DMS153 treated with DMSO at 0.1 percent for 48 hours (cell line): ENCODE measurements around the gene SRRM3.
"Not testable (repeated sequence)": the region's sequence is repeated elsewhere in the genome, so short reads cannot be mapped to it uniquely, and the experiment has no call there.

Source experiments
- DNase-seq: peaks from one replicate; lab custom pipeline; 2025; ENCODE audit not compliant: unreplicated experiment; lab: John Stamatoyannopoulos, UW

SRRM3 gene

DNA sequence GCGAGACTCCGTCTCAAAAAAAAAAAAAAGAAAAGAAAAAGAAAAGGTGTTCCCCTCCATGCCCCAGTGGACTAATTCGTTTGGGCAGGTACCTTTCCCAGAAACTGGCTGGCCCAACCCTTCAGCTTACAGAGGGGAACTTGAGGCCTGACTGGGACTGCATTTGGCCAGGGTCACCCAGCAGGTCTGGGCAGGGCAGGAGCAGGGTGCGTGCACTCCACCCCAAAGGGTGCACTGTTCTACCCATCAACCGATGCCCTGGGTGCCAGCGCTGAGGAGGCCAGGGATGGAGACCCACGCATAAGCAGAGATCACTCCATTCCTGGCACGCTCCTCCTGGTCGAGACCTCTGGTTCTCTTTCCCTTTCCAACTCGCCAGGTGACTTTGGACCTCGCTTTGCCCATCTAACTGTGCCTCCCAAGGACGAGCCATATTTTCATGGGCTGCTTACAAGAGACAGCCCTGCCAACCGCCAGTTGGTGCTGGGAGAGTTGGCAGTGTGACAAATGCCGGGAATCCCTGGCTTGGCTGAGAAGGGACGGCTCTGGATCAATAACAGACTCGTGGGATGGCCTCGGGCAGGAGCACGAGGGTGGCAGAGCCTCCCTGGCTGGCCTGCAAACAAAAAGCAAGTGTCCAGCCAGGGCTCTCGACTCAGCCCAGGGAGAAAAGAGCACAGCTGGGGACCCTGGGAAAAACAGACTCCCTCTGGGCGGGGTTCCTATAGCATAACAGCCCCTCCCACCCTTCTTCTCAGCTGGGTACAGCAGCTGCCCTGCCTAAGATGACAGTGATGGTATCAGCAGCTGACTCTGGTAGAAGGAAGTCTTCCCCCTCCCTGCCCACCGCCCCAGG is 108.6 kb downstream of the SRRM3 start:
- peak; percentile 64 for DNase-seq

DNA sequence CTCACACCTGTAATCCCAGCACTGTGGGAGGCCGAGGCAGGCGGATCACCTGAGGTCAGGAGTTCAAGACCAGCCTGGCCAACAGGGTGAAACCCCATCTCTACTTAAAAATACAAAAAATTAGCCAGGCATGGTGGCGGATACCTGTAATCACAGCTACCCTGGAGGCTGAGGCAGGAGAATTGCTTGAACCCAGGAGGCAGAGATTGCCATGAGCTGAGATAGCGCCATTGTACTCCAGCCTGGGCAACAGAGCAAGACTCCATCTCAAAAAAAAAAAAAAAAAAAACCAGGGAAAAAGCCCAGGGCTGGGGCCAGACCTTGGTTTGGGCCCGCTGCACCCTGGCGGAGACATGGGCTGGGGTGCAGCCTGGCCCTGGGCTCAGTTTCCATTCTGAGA is 110.1 kb downstream of the SRRM3 start:
- DNase-seq, result not testable (repeated sequence)

DNA sequence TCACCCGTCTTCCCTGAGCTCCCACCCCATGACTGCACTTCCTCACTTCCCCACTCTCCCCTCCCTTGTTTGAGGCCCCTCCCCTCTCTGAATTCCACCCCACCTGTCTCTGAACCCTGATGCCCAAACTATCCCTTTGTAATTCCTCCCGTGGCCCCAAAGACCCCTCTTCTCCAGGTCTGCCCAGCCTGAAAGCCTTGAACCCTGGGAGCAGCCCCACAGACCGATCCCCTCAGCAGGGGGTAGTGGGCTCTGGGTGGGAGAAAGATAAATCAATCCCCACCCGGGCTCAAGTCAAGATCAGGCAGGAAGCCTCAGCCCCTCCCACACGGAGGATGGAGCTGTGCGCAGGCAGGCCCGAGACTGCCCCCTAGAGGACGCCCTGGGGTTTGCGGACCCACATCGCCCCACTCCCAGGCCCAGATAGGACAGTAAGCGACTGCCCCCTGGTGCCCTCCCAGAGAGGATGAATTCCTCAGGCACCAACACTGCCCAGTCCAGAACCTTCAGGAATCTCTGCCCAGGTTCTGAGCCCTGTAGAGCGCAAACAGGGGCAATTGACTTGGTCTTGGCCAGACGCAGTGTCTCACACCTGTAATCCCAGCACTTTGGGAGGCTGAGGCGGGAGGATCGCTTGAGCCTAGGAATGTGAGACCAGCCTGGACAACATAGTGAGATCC is 112.5 kb downstream of the SRRM3 start:
- DNase-seq, result peak; percentile 87

DNA sequence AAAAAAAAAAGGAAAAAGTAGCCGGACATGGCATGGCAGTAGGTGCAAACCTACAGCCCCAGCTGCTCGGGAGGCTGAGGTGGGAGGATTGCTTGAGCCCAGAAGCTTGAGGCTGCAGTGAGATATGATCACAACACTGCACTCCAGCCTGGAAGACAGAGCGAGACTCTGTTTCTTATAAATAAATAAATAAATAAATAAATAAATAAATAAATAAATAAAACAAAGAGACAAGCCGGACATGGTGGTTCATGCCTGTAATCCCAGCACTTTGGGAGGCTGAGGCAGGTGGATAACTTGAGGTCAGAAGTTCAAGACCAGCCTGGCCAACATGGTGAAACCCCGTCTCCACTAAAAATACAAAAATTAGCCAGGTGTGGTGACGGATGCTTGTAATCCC is 113.0 kb downstream of the SRRM3 start:
- DNase-seq, result not testable (repeated sequence)

DNA sequence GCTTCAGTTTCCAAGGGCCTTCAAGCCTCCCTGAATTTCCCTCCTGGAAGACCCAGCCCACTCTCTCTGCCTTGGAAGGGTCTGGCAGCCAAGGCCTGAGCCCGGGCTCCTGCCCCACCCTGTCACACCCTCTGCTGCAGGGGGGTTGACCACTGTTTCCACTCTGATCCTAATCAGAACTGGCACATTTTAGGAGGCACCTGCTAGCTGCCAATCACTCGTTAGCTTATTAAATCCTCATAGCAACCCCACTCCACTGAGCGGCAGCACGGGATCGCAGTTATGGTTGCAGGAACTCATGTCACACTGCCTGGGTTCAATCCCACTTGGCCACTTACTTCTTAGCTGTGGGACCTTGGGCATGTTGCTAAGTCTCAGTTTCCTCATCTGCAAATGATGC is 113.7 kb downstream of the SRRM3 start:
- DNase-seq, result no peak

DNA sequence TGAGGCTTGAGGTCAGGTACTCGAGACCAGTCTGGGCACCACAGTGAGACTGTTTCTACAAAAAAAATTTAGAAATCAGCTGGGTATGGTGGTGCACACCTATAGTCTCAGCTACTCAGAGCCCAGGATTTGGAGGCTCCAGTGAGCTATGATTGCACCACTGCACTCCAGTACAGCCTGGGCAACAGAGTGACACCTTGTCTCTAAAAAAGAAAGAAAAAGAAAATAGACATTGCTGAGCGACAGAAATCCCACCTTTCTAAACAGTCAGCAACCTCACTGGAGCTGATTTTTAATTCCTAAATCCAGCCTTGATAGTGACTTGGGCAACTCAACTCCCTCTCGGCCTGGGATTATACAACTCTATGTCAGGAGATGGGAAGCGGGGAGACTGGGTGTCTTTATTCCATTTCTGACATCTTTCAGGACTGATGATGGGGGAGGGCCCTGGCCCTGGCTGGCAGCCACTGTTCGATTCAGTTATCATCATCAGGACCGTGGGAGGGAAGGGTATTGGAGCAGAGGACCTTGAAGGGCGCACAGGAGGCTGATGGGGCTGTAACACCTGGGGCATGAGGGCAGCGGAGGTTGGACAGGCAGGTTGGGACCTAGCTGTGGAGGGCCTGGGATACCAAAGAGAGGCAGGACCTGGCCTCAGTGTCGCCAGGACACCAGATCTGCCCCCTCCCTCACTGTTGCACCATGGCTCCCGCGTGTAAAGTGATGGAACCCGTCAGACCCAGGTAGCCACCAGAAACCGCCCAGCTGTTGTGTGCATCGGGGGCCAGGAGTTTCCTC is 115.5 kb downstream of the SRRM3 start:
- no peak for DNase-seq

DNA sequence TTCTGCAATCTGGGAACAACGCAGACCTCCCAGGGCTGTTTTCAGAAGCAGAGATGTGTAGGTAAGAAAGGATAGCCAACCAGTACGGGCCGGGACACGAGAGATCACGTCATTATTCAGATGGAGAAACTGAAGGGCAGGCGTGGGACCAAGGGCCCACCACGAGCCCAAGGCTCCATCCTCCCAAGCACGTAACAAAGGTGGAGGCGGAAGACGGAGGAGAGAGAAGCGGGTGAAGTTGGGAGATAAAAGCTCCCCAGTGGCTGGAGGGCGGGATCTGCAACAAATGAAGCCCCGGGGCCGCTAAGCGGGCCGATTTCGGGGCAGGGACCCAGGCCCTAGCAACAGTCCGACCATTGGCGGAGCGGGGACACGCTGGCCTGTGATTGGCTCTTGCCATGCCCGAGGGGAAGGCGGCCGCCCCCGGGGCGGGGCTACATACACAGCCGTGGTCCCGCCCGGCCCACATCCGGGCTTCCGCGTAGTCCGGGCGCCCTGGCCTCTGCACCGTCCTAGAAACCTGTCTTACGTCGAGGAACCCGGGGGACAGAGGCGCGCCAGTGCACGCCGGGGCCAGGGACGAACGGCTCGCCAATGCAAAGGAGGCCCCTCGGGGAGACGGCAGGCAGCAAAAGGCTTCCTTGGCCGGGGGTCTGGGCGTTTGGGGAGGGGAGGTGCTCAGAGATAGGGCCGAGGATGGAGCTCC is 116.2 kb downstream of the SRRM3 start:
- DNase-seq, result peak; percentile 96

DNA sequence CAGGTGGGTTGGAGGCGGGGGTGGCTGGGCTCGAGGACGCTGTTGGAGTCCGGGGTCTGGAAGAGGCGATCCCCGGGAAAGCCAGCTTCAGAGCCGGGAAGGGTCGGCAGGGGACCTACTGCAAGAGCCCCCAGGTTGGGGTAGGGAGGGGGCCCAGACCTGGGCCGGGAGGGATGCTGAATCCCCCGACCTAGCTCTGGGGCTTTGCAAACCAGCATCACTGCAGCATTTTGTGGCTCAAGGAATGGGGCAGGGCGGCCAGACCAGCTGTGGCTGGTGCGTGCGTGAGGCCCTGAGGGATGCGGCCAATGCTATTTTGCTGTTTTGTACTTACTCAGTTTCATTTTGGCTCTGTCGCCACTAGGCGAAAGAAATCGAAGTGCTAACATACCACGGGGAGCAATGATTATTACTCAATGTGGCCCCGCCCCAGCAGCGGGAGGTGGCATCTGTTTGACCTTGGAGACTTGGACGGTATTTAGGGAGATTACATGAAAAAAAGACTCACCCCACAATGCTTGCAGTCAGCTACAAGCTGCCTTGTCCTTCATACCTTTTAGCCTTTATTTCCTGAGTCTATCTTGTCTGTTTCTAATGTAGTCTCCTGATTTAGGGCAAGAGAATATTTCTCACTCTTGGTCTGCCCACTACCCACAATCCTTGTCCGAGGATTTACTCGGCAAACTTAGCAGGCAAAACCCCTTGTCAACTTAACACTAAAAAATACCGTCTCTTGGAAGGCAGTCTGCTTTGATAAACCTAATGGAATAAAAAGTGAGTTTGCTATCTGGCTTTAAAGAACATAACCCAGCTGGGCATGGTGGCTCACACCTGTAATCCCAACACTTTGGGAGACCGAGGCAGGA is 117.0 kb downstream of the SRRM3 start:
- no peak for DNase-seq

DNA sequence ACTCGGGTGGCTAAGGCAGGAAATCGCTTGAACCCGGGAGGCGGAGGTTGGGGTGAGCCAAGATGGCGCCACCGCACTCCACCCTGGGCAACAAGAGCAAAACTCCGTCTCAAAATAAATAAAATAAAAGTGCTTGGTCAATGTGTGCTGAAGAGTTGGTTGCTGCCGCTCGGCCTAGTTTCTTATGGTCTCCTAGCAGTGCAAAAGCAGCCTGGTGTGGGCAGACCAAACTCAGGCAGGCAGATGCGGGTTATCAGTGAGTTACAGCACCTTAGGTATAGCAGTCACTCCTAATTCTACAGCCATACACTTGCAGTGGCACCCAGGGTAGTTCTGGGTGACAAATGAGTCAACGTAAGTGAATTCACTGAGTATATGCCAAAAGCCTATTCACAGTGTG is 123.4 kb downstream of the SRRM3 start:
- DNase-seq, result no peak

DNA sequence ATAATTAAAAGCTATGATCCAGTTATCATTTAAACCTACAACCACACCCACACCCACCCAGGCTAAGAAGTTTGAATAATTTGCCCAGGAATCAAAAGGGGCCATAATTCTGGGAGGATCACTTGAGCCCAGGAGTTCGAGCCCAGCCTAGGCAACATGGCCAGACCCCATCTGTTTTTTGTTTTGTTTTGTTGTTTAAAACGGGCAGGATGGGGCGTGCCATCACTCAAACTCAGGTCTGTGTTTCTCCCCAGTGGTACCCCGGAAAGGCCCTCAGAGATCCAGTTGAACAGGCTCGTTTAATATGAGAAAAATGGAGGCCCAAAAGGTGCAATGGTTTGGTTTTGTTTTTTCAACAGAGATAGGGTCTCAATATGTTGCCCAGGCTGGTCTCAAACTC is 124.1 kb downstream of the SRRM3 start:
- no peak for DNase-seq

DNA sequence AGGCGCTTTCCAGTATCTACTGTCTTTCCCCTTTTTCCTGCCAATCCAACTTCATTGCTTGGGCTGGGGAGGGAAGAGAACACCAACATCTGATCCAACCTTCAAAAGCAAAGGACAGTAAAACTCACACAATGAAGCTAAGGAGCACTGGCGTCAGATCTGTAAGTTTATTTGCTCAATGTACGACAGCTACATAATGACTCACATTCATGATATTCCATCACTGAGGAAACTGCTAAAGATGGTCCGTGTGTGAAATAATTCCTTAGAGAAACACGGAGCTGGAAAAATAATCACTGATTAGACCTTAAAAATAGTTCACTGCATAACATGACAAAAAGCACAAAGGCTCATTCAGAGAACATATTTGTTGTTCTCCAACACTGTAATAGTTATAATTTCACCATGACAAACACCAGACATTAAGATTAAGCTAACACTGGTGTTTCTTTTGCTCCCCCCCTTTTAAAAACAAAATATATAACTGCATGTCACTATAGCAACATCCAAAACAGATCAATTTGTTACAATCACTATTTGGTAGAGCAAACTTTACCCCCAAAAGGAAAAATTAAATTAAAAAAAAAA is 125.0 kb downstream of the SRRM3 start:
- DNase-seq, result no peak

DNA sequence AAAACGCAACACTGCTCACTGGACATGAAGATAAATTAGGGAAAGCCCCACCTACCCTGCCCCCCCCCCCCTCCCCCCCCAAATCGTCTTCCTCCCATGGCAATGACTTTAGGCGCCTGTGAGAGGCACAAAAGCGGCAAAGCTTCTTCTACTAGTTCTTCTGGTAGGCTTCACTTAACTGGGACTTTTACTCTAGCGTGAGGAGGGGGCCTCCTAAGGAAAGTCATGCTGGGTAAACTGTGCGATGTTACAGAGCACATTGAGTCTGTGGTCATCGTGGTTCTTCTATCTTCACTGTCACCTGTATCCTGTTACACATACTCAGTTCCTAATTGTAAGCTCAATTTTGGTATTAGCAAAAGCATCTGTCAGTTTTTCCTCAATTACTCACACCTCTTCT is 125.9 kb downstream of the SRRM3 start:
- DNase-seq, result no peak

DNA sequence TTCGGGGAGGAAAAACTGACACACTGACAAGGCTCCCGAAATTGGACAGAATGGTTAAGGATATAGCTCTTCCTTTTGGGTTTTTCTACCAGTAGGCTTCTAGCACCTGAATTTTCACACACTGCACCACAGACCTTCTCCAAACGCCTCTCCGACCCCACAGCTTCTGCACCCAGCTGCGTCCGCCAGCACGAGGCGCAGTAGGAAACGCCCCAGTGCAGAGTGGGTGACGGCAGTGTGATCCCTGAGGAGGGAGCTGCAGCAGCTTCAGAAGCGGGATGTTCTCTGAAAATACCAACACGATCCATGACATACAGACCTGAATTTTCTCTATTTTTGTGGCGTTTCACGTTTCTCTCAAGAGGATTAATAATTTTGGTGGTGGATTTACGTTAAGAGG is 126.7 kb downstream of the SRRM3 start:
- DNase-seq, result no peak

DNA sequence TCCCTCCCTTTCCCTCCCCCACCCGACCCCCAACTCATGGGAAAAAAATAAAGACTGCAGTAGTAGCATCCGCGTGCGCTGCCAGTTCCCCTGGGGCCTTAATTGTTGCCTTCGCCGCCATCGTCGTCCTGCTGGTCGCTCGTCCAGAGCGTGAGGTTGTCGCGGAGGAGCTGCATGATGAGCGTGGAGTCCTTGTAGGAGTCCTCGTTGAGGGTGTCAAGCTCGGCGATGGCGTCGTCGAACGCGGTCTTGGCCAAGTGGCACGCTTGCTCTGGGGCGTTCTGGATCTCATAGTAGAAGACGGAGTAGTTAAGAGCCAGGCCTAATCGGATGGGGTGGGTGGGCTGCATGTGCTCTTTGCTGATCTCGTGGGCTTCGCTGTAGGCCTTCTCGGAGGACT is 127.8 kb downstream of the SRRM3 start:
- DNase-seq, result no peak

DNA sequence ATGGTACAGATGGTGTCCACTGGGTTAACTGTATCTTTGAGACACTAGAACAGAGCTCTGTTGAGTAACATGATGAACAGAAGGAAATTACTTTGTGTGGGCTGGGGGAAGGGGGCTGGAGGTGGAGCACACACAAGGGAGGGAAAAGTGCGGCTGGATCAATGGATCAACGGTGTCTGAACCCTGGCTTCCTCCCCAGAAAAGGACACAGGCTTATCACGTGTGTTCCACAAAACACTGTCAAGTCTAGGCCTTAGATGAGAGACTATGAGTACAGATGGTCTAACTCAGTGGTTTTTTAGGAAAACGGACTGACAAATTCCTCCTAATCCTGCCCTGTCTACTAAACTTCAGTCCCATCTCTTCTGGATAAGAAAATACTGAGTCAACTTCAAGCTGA is 128.6 kb downstream of the SRRM3 start:
- DNase-seq, result no peak

DNA sequence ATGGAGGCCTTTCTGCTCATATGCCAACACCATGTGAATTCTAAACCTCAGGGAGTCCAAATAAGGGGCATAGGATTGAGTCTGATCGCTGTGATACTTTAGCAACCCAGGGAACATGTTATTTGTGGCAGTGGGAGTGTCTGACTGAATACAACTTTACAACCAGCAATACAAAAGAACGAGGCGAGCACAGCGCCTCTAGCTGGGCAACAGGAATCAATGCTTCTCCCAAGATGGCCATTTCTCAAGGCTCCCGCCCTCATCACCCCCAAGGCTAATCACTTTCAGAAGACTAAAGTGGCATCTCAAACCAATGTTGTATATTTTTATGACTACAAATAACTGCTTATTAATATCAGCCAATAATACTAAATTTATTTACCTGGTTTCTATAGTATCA is 129.0 kb downstream of the SRRM3 start:
- no peak for DNase-seq

DNA sequence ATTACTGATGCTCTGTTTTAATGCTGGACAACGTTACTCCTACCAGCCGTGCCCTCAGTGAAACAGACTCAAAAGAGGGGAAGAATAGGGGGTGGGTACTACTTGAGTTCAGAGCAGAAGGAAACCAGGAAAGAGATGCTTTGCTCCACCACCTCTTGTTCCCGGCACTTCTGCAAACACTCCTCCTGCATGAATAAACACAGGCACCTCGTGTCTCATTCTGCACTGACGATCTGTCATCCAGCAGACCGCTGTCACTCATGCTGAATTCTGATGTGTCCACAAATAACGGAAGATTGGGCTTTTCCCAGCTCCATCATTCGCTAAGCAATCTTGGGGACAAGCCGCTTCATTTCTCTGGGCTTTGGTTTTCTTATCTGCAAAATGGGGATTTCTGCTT is 130.4 kb downstream of the SRRM3 start:
- peak; percentile 16 for DNase-seq

DNA sequence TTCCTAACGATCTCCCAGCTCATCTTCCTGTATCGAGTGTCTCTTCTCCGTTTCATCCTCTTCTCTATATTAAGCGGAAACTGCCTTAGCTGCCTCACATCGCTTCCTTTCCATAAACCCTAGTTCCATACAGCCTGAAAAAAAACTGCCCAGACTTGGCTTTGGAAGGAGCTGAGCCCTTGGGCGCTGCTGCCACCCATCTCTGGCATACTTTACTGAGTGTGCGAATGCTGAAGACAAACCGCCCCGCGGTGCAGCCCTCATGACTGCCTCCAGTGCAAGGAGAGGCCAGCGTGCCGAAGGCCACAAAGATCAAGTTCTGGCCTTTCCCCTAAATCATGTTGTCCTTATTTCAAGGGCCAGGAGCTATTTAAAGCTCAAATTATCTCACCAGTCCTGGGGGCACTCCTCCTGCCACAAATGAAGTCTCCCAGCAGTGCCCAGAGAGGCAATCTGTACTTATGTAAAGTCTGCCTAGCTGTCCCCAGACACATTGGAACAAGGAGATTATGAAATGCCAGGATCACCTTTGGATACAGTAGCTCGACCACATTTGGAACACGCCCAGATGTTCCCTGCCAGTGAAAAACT is 131.9 kb downstream of the SRRM3 start:
- no peak for DNase-seq

DNA sequence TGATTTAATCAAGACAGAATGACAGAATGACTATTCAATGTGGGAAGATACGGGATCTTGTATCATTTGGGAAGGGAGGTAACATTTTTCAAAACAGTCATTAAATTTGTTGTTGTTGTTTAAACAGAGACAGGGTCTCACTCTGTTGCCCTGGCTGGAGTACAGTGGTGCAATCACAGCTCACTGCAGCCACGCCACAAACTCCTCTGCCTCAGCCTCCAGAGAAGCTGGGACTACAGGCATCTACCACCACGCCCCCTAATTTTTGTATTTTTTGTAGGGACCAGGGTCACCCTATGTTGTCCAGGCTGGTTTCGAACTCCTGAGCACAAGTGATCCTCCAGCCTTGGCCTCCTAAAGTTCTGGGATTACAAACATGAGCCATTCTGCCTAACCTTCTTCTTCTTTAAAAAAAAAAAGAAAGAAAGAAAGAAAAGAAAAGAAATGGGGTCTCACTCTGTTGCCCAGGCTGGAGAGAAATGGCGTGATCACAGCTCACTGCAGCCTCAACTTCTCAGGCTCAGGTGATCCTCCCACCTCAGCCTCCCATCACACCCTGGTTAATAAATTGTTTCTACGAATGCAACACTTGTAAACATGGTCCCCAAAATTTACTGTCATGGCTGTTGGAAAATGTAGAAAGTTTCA is 132.7 kb downstream of the SRRM3 start:
- DNase-seq, result no peak
